HL-60 (cell line): ENCODE data around the gene TNFRSF1B.

Experiments used
- CTCF ChIP-seq: IDR thresholded peaks from one replicate; pipeline ENCODE4 v1.5.1; 2011; ENCODE audit warnings: low read length, control low read depth, inconsistent platforms; ENCODE audit not compliant: insufficient read depth
- GABPA ChIP-seq: IDR thresholded peaks from 2 replicates; pipeline ENCODE4 v1.6.1; 2012; ENCODE audit warnings: low read depth
- POLR2AphosphoS5 ChIP-seq: IDR thresholded peaks from 2 replicates; pipeline ENCODE4 v1.6.1; 2012; ENCODE audit warnings: low read depth
- SPI1 ChIP-seq: IDR thresholded peaks from 2 replicates; pipeline ENCODE4 v1.6.1; 2012; ENCODE audit warnings: low read depth, mild to moderate bottlenecking, borderline replicate concordance
- TF ChIP-seq, protein P1 (sequence below): IDR thresholded peaks from 2 replicates; pipeline ENCODE4 v1.6.1; 2012; ENCODE audit warnings: low read depth; ENCODE audit not compliant: insufficient replicate concordance

GRCh38 chr1:12204140-12204539 is 37.3 kb downstream of the TNFRSF1B start:
- TF ChIP-seq, protein P1, sequence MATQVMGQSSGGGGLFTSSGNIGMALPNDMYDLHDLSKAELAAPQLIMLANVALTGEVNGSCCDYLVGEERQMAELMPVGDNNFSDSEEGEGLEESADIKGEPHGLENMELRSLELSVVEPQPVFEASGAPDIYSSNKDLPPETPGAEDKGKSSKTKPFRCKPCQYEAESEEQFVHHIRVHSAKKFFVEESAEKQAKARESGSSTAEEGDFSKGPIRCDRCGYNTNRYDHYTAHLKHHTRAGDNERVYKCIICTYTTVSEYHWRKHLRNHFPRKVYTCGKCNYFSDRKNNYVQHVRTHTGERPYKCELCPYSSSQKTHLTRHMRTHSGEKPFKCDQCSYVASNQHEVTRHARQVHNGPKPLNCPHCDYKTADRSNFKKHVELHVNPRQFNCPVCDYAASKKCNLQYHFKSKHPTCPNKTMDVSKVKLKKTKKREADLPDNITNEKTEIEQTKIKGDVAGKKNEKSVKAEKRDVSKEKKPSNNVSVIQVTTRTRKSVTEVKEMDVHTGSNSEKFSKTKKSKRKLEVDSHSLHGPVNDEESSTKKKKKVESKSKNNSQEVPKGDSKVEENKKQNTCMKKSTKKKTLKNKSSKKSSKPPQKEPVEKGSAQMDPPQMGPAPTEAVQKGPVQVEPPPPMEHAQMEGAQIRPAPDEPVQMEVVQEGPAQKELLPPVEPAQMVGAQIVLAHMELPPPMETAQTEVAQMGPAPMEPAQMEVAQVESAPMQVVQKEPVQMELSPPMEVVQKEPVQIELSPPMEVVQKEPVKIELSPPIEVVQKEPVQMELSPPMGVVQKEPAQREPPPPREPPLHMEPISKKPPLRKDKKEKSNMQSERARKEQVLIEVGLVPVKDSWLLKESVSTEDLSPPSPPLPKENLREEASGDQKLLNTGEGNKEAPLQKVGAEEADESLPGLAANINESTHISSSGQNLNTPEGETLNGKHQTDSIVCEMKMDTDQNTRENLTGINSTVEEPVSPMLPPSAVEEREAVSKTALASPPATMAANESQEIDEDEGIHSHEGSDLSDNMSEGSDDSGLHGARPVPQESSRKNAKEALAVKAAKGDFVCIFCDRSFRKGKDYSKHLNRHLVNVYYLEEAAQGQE = no peak
- TF ChIP-seq CTCF (no peak), SPI1 (no peak), POLR2AphosphoS5 (no peak), GABPA (no peak)
